H1 (cell line): Measurements from ENCODE around the gene CAMSAP1. TPM values are rescaled to one million over a fixed set of nuclear protein-coding genes. Genes with fewer than 3 reads are reported as not detected.

Experiments
- CTCF ChIA-PET: fragments of 300-600 bp; sonication (Branson Sonifier 250); formaldehyde crosslinking; loops from one replicate; lab custom pipeline; 2021; ENCODE audit not compliant: partially characterized antibody; lab: Charles Lee
- POLR2A ChIA-PET: fragments of 300-600 bp; sonication (Branson Sonifier 250); formaldehyde crosslinking; loops from one replicate; lab custom pipeline; 2021; ENCODE audit warnings: inconsistent platforms; ENCODE audit not compliant: partially characterized antibody; lab: Charles Lee
- DNase-seq, 2 experiments: peaks; one replicate each; pipeline versions ENCODE4 v3.0.0 to v3.0.0-alpha.2; 2010 to 2022; ENCODE audit warnings: low spot score in 2 of 2, low read depth in 1 of 2, mixed read lengths in 1 of 2
- FAIRE-seq: peaks from 2 replicates; lab custom pipeline; 2011; peaks lifted over from hg19 to GRCh38; lab: Jason Lieb, UNC
- H2AFZ ChIP-seq: 2 replicates; pipeline ENCODE4 v1.8.1; 2012; ENCODE audit warnings: low read length, inconsistent platforms
- H2AK5ac ChIP-seq: 2 replicates; pipeline ENCODE4 v1.6.1; 2013; ENCODE audit warnings: low read depth, low read length
- H2BK120ac ChIP-seq: replicated peaks from 2 replicates; pipeline ENCODE3; 2013; ENCODE audit warnings: low read depth, low read length, inconsistent platforms
- H2BK12ac ChIP-seq: 2 replicates; pipeline ENCODE4 v1.6.1; 2013; ENCODE audit warnings: low read depth, low read length
- H2BK15ac ChIP-seq: 2 replicates; pipeline ENCODE4 v1.6.1; 2013; ENCODE audit warnings: low read length
- H2BK20ac ChIP-seq: 2 replicates; pipeline ENCODE4 v1.6.1; 2013; ENCODE audit warnings: low read length
- H2BK5ac ChIP-seq: 2 replicates; pipeline ENCODE4 v1.6.1; 2013; ENCODE audit warnings: low read depth, low read length
- H3K14ac ChIP-seq: 2 replicates; pipeline ENCODE4 v1.6.1; 2013; ENCODE audit warnings: inconsistent platforms; ENCODE audit not compliant: insufficient read length
- H3K18ac ChIP-seq: 2 replicates; pipeline ENCODE4 v1.6.1; 2013; ENCODE audit warnings: low read length; ENCODE audit errors: extremely low read depth
- H3K23ac ChIP-seq: 2 replicates; pipeline ENCODE4 v1.6.1; 2013; ENCODE audit warnings: inconsistent platforms; ENCODE audit not compliant: insufficient read length
- H3K23me2 ChIP-seq: 2 replicates; pipeline ENCODE4 v1.6.1; 2013; ENCODE audit warnings: low read depth, low read length
- H3K27ac ChIP-seq: 2 replicates; pipeline ENCODE4 v1.6.1; 2011; ENCODE audit warnings: low read depth, low read length, inconsistent platforms
- H3K27me3 ChIP-seq, 4 experiments: replicated peaks in 1 of 4; 1 replicate in 1 of 4; 2 replicates in 3 of 4; pipeline versions ENCODE4 v1.6.1 to v1.8.1; 2011 to 2013; ENCODE audit warnings: low read length in 3 of 4, mild to moderate bottlenecking in 3 of 4, inconsistent platforms in 2 of 4, mixed read lengths in 2 of 4, moderate library complexity in 1 of 4; ENCODE audit not compliant: control insufficient read depth in 3 of 4, insufficient read depth in 3 of 4; ENCODE audit errors: extremely low read depth in 1 of 4
- H3K36me3 ChIP-seq, 4 experiments: 2 replicates each; pipeline versions ENCODE4 v1.6.1 to v1.8.1; 2011 to 2013; ENCODE audit warnings: mild to moderate bottlenecking in 4 of 4, low read length in 3 of 4, moderate library complexity in 2 of 4, control low read depth in 1 of 4, inconsistent platforms in 1 of 4; ENCODE audit not compliant: insufficient read depth in 4 of 4, control insufficient read depth in 2 of 4
- H3K4ac ChIP-seq: replicated peaks from 2 replicates; pipeline ENCODE3; 2013; ENCODE audit warnings: low read length, low read depth, mixed read lengths, inconsistent platforms; ENCODE audit not compliant: insufficient read length
- H3K4me1 ChIP-seq, 4 experiments: replicated peaks in 1 of 4; 1 replicate in 1 of 4; 2 replicates in 3 of 4; pipeline versions ENCODE4 v1.6.1 to v1.8.1; 2011 to 2013; ENCODE audit warnings: low read length in 3 of 4, inconsistent platforms in 2 of 4, mixed read lengths in 1 of 4; ENCODE audit not compliant: insufficient read depth in 4 of 4, control insufficient read depth in 3 of 4
- H3K4me2 ChIP-seq, 2 experiments: 2 replicates each; pipeline versions ENCODE4 v1.6.1 to v1.8.1; 2011 to 2013; ENCODE audit warnings: low read depth in 2 of 2, low read length in 2 of 2, control low read depth in 1 of 2, inconsistent platforms in 1 of 2, mild to moderate bottlenecking in 1 of 2; ENCODE audit not compliant: insufficient read depth in 1 of 2
- H3K4me3 ChIP-seq, 4 experiments: fragments of 200-600, 300-600 bp in 1 of 4; sonication (generic), shearing (Covaris generic), sonication (Bioruptor Twin) in 1 of 4; 2 replicates each; pipeline versions ENCODE4 v1.5.1 to v1.8.1; 2011 to 2016; ENCODE audit warnings: low read length in 4 of 4, low read depth in 3 of 4, control low read depth in 2 of 4, inconsistent platforms in 2 of 4, mild to moderate bottlenecking in 2 of 4, mixed read lengths in 1 of 4, moderate library complexity in 1 of 4; ENCODE audit not compliant: insufficient read depth in 2 of 4; ENCODE audit errors: extremely low read depth in 1 of 4
- H3K56ac ChIP-seq: replicated peaks from 2 replicates; pipeline ENCODE3; 2013; ENCODE audit warnings: low read depth, mild to moderate bottlenecking, mixed read lengths, low read length, inconsistent platforms; ENCODE audit not compliant: insufficient read length
- H3K79me1 ChIP-seq: 2 replicates; pipeline ENCODE4 v1.6.1; 2013; ENCODE audit warnings: low read depth, low read length, control low read depth
- H3K79me2 ChIP-seq, 2 experiments: 2 replicates each; pipeline versions ENCODE4 v1.6.1 to v1.8.1; 2012 to 2013; ENCODE audit warnings: low read length in 2 of 2, mild to moderate bottlenecking in 2 of 2, inconsistent platforms in 1 of 2; ENCODE audit not compliant: insufficient read depth in 2 of 2, control insufficient read depth in 1 of 2
- H3K9ac ChIP-seq, 4 experiments: replicated peaks in 1 of 4; 1 replicate in 1 of 4; 2 replicates in 3 of 4; pipeline versions ENCODE4 v1.6.1 to v1.8.1; 2011 to 2013; ENCODE audit warnings: low read depth in 3 of 4, low read length in 3 of 4, control low read depth in 2 of 4, mild to moderate bottlenecking in 2 of 4, moderate library complexity in 2 of 4, inconsistent platforms in 1 of 4; ENCODE audit errors: extremely low read depth in 1 of 4
- H3K9me3 ChIP-seq, 2 experiments: 2 replicates each; pipeline versions ENCODE4 v1.6.1 to v1.8.1; 2012 to 2013; ENCODE audit warnings: mild to moderate bottlenecking in 2 of 2, moderate library complexity in 2 of 2, control low read depth in 1 of 2, inconsistent platforms in 1 of 2, low read depth in 1 of 2, low read length in 1 of 2, mixed read lengths in 1 of 2; ENCODE audit not compliant: insufficient read depth in 2 of 2
- H4K20me1 ChIP-seq, 2 experiments: replicated peaks in 1 of 2; 2 replicates each; pipeline versions ENCODE3 to v1.8.1; 2011 to 2013; ENCODE audit warnings: inconsistent platforms in 2 of 2, low read length in 2 of 2, mild to moderate bottlenecking in 1 of 2; ENCODE audit not compliant: insufficient read depth in 2 of 2, control insufficient read depth in 1 of 2
- H4K5ac ChIP-seq: 2 replicates; pipeline ENCODE4 v1.6.1; 2013; ENCODE audit warnings: low read length, low read depth, mixed read lengths, inconsistent platforms; ENCODE audit not compliant: insufficient read length
- H4K8ac ChIP-seq: 2 replicates; pipeline ENCODE4 v1.8.0; 2013; ENCODE audit warnings: mild to moderate bottlenecking, moderate library complexity, low read length, inconsistent platforms; ENCODE audit not compliant: insufficient read depth; ENCODE audit errors: extremely low read depth
- H4K91ac ChIP-seq: replicated peaks from 2 replicates; pipeline ENCODE3; 2013; ENCODE audit warnings: low read length, mixed read lengths, inconsistent platforms; ENCODE audit not compliant: insufficient read length
- WGBS, 2 experiments: shearing (Covaris generic) in 1 of 2; methylation state at CpG; one replicate each; pipeline versions ENCODE4 v1.1.6 to v1.1.7; 2013 to 2015; ENCODE audit warnings: low lambda C conversion rate in 2 of 2, mixed read lengths in 2 of 2, inconsistent platforms in 1 of 2, low coverage in 1 of 2, missing lambda C conversion rate in 1 of 2; ENCODE audit not compliant: insufficient replicate concordance in 2 of 2, insufficient coverage in 1 of 2, insufficient read length in 1 of 2; ENCODE audit errors: extremely low coverage in 1 of 2, missing lambda C conversion rate in 1 of 2; 5-methylcytosine and 5-hydroxymethylcytosine counted together
- polyA plus RNA-seq, 7 experiments: library from polyadenylated mRNA; depleted of rRNA in 3 of 7; stranded (reverse) in 5 of 7; unstranded in 2 of 7; fragments of >200 nt in 5 of 7; fragments of 200-250 nt in 2 of 7; gene quantifications; 1 replicate in 5 of 7; 2 replicates in 1 of 7; 4 replicates in 1 of 7; pipeline versions ENCODE4 v1.2.1 to v1.2.3, GENCODE V29; 2011 to 2013; ENCODE audit warnings: missing spikeins in 2 of 7, mixed read lengths in 2 of 7
- total RNA-seq: library from RNA; stranded (reverse); fragmentation: NEBNext Ultra II Directional; extraction: Animal tissue kit (Norgen Biotek cat#: 25700); gene quantifications from 2 replicates; pipeline ENCODE4 v1.2.1, GENCODE V29; 2021

The CAMSAP1 gene
- total and polyA plus RNA-seq, 2 of the 8 experiments (the other 6 are each of a cell fraction or from before 2014, with no cell fraction given): 13.4 to 44.0 TPM

GRCh38 chr9:135810806-135811575 lies 96.4 kb downstream of the CAMSAP1 start:
- DNase-seq (no peak), FAIRE-seq (no peak)
- H2AFZ ChIP-seq: no peak overlapping the region
- no peak overlapping the region for H2BK120ac ChIP-seq
- H2BK15ac ChIP-seq: no peak overlapping the region
- H3K9ac ChIP-seq: no peak overlapping the region
- ChIA-PET POLR2A (no interaction called here), CTCF (interaction anchor here (1.3 kb wide), 1 partner anchor 11 kb away, joined by 3 read pairs; no protein-coding TSS in a partner anchor)
- no peak overlapping the region for H2BK12ac ChIP-seq
- no peaks in the 10 kb centered on the region for H3K9me3 ChIP-seq
- H3K79me1 ChIP-seq: peaks cover under 1% of the 10 kb centered on the region
- no peak overlapping the region for H3K14ac ChIP-seq
- H3K23ac ChIP-seq: no peak overlapping the region
- H4K5ac ChIP-seq: no peak overlapping the region
- no peaks in the 10 kb centered on the region for H3K27me3 ChIP-seq
- no peak overlapping the region for H2BK5ac ChIP-seq
- H3K4me2 ChIP-seq: no peak overlapping the region
- peaks cover 2 to 3% of the 10 kb centered on the region in 2 experiments for H4K20me1 ChIP-seq
- no peak overlapping the region for H3K4me3 ChIP-seq
- no peak overlapping the region for H4K91ac ChIP-seq
- H4K8ac ChIP-seq: no peak overlapping the region
- H3K23me2 ChIP-seq: no peaks in the 10 kb centered on the region
- H2BK20ac ChIP-seq: no peak overlapping the region
- H3K79me2 ChIP-seq: no peaks in the 10 kb centered on the region
- no peak overlapping the region for H3K18ac ChIP-seq
- H3K36me3 ChIP-seq: peaks cover 8 to 54% (median 41%) of the 10 kb centered on the region in 4 experiments; a peak in 7 of 8 replicates
- no peak overlapping the region for H3K56ac ChIP-seq
- H3K4ac ChIP-seq: no peak overlapping the region
- H3K4me1 ChIP-seq: no peaks in the 10 kb centered on the region
- WGBS, 2 experiments: 91% methylated on average over 23 of the region's 23 CpGs; no CpG with 5 or more reads in 1 of the 2 experiments
- H3K27ac ChIP-seq: no peak overlapping the region
- no peak overlapping the region for H2AK5ac ChIP-seq
